ENCODE data around the gene HAGHL. TPM values are rescaled to one million over a fixed set of nuclear protein-coding genes. Genes with fewer than 3 reads are reported as not detected.

HAGHL gene
- total and polyA plus RNA-seq, 2 of the 8 experiments (the other 6 are each of a cell fraction or from before 2014, with no cell fraction given) = 26.6 to 26.9 TPM

DNA sequence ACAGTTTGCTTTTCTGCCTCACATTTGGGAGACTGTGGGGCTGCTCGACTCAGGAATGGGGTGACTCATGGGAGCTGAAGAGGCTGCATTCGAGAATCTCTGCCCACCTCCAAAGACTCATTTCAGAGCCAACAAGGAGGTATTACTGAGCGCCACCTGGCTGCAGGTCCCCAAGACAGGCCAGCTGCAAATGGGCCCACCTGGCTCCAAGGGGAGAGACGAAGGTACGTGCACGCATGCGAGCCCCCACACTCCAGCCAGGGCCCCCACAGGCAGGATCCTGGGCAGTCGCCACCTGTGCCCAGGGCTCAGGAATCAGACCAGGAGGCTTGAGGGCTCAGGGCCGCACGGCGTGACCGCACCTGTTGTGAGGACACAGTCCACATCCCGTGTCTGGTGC is 6.0 kb downstream of the HAGHL start (continued):
- TF ChIP-seq GABPA (IDR thresholded peaks at IDR 0.05; ENCODE audit: borderline replicate concordance, insufficient read depth, low read length) = no peak

Measured in H1 (cell line).